ES-I3 (cell line): ENCODE measurements around the gene JAM2.

Experiments
- H3K36me3 ChIP-seq: 2 replicates; pipeline ENCODE4 v1.6.1; 2013; ENCODE audit warnings: mild to moderate bottlenecking, low read length, control low read depth, moderate library complexity; ENCODE audit not compliant: insufficient read depth
- H3K4me1 ChIP-seq: 2 replicates; pipeline ENCODE4 v1.6.1; 2013; ENCODE audit warnings: mild to moderate bottlenecking, control low read depth, low read length; ENCODE audit not compliant: insufficient read depth
- H3K9ac ChIP-seq: 2 replicates; pipeline ENCODE4 v1.6.1; 2013; ENCODE audit warnings: low read depth, mild to moderate bottlenecking, low read length, moderate library complexity
- H3K9me3 ChIP-seq: 2 replicates; pipeline ENCODE4 v1.6.1; 2013; ENCODE audit warnings: mild to moderate bottlenecking, low read length, moderate library complexity; ENCODE audit not compliant: control insufficient read depth, insufficient read depth

Gene JAM2

GRCh38 chr21:25717491-25718147 lies 78.6 kb downstream of the JAM2 start:
- Histone ChIP-seq H3K9me3 (no peaks in the 10 kb centered on the region), H3K4me1 (peaks cover 17% of the 10 kb centered on the region), H3K36me3 (no peaks in the 10 kb centered on the region), H3K9ac (no peak overlapping the region)

- H3K4me1 ChIP-seq = peaks cover 10% of the 10 kb centered on the region
- H3K36me3 ChIP-seq = peaks cover 7% of the 10 kb centered on the region
- no peaks in the 10 kb centered on the region for H3K9me3 ChIP-seq
- H3K9ac ChIP-seq = no peak overlapping the region
Observed at GRCh38 chr21:25721987-25722386, 82.9 kb downstream of the JAM2 start.

GRCh38 chr21:25722631-25723030 lies 83.6 kb downstream of the JAM2 start:
- Histone ChIP-seq H3K9ac (no peak overlapping the region), H3K9me3 (no peaks in the 10 kb centered on the region), H3K4me1 (peaks cover 5% of the 10 kb centered on the region; the same call in 1 of the 2 replicates), H3K36me3 (peaks cover 7% of the 10 kb centered on the region)

DNA sequence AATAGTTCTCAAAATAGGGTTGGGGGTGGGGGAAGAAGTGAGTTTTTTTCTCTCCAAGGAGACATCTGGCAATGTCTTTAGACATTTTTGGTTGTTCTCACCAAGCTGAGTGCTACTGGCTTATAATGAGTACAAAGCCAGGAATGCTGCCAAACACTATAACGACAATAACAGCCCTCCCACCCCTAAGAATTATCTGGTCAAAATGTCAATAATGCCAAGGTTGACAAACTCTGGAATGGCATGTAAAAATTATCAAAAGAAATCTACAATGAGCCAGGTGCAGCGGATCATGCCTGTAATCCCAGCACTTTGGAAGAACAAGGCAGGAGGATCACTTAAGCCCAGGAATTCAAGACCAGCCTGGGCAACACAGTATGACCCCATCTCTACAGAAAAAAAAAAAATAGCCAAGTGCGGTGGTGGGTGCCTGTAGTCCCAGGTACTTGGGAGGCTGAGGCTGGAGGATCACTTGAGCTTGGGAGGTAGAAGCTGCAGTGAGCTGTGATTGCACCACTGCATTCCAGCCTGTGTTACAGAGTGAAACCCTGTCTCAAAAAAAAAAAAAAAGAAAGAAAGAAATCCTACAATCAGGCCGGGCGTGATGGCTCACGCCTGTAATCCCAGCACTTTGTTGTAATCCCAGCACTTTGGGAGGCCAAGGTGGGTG lies 93.2 kb downstream of the JAM2 start:
- Histone ChIP-seq H3K9me3 (no peaks in the 10 kb centered on the region), H3K4me1 (0 out of 2 replicates have a peak, but pooled peaks cover 3% of the 10 kb centered on the region), H3K36me3 (peaks cover 13% of the 10 kb centered on the region), H3K9ac (no peak overlapping the region)

GRCh38 chr21:25733859-25734653 lies 95.0 kb downstream of the JAM2 start:
- no peaks in the 10 kb centered on the region for H3K9me3 ChIP-seq
- peak overlapping the region; percentile 85 for H3K9ac ChIP-seq
- H3K36me3 ChIP-seq = peaks cover 2% of the 10 kb centered on the region; the same call in 1 of the 2 replicates
- H3K4me1 ChIP-seq = 0 out of 2 replicates have a peak, but pooled peaks cover 3% of the 10 kb centered on the region

DNA sequence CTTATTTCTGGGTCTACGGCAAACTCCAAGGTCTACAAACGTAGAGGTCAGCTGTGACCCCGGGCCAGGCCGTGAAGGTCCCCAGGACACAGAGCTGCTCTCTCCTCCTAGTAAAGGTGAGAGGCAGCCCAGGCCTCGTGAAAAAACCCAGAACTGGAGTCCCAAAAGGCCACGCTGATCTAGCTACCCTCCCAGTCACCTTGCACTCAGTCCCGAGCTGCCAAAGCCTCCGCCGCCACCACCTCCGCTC lies 95.5 kb downstream of the JAM2 start:
- peak overlapping the region; percentile 85 for H3K9ac ChIP-seq
- H3K4me1 ChIP-seq = 0 out of 2 replicates have a peak, but pooled peaks cover 3% of the 10 kb centered on the region
- H3K9me3 ChIP-seq = no peaks in the 10 kb centered on the region
- peaks cover 2% of the 10 kb centered on the region; the same call in 1 of the 2 replicates for H3K36me3 ChIP-seq

GRCh38 chr21:25734904-25735645 lies 96.0 kb downstream of the JAM2 start, which contains the start of the genes ATP5PF and GABPA:
Gene ATP5PF, minus strand, starts transcription at chr21:25734904. Its CDS starts 5,110 bp downstream, at chr21:25729794.
Gene GABPA, plus strand, starts transcription at chr21:25734972. Its CDS starts 6,627 bp downstream, at chr21:25741599.
- peak within 1 kb of the TSS; percentile 96 for H3K9ac ChIP-seq
- no peaks in the 10 kb centered on the region for H3K9me3 ChIP-seq
- H3K36me3 ChIP-seq = 0 out of 2 replicates have a peak, but pooled peaks cover under 1% of the 10 kb centered on the region
- 0 out of 2 replicates have a peak, but pooled peaks cover 3% of the 10 kb centered on the region for H3K4me1 ChIP-seq

DNA sequence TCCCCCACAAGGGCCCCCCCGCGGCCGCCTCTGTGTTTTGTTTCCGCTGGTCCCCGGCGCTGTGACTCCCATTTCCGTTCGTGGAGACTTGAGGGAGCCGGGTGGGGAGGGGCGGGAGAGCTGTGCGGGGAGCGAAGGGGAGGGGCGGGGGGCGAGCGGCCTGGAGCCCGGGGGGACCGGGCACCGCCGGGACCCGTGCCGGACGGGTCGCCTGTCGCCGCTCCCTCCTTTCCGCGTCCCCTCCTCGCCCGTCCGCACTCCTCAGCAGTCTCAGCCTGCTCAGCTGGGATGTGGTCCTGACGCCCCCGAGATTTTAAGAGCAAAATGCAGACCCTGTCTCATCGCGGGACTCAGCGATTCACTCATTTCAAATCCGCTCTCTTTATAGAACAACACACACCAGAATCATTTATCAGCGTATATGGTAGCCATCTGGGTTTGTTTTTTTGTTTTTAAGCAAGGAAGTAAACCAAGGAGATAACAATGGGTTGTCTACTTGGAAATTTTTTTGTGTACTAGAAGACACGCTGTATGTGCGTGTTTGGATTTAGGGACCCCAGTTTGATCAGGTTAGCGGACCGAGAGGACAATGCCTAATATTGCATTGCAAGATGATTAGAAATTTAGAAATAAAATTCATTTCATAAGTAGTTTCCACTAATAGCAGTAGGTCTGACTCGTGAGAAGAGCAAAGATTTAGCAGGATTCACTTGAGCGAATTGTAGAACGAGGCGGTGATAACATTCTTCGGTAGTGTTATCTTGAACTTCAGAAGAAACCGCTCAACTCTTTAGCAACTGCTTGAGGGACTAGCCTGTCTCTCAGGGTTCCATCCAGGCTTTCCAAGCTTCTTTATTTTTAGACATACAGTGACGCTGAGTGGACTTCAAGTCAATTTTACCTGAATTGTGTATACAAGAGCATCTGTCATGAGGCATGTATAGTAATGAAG lies 96.9 kb downstream of the JAM2 start:
- peak overlapping the region; percentile 96 for H3K9ac ChIP-seq
- H3K4me1 ChIP-seq = 0 out of 2 replicates have a peak, but pooled peaks cover 3% of the 10 kb centered on the region
- no peaks in the 10 kb centered on the region for H3K36me3 ChIP-seq
- H3K9me3 ChIP-seq = no peaks in the 10 kb centered on the region

DNA sequence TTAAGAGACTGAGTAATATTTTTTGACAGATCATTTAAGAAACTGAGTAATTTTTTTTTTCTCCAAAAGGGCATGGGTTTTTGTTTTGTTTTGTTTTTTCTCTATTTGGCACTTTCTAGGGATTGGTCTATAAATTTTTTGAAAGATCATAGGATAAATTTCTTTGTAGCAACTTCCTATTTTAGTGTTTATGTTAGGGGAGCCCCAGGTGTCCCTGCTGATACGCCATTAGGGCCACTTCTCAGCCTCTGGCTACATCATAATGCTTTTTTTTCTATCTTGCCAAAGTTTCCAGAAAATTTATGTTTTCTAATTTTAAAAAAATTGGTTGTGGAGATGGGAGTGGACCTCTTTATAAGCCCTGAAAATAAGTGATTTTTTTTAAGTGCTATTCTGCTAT lies 98.4 kb downstream of the JAM2 start:
- Histone ChIP-seq H3K9me3 (no peaks in the 10 kb centered on the region), H3K9ac (no peak overlapping the region), H3K4me1 (0 out of 2 replicates have a peak, but pooled peaks cover 3% of the 10 kb centered on the region), H3K36me3 (no peaks in the 10 kb centered on the region)

DNA sequence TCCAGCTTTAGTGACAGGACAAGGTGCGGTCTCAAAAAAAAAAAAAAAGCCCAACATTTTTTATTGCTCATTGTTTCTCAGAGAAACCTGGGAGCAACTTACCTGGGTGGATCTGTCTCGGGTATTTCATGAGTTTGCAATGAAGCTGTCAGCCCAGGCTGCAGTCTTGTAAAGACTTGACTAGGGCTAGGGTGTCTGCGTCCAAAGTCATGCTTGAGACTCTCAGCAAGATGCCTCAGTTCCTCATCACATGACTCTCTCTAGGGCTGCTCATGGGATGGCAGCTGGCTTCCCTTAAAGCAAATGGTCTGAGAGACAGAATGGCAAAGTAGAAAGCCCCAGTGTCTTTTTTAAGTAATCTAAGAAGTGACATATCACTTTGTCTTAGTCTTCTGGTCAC lies 103.8 kb downstream of the JAM2 start:
- Histone ChIP-seq H3K36me3 (no peaks in the 10 kb centered on the region), H3K9me3 (no peaks in the 10 kb centered on the region), H3K9ac (no peak overlapping the region), H3K4me1 (no peaks in the 10 kb centered on the region)

DNA sequence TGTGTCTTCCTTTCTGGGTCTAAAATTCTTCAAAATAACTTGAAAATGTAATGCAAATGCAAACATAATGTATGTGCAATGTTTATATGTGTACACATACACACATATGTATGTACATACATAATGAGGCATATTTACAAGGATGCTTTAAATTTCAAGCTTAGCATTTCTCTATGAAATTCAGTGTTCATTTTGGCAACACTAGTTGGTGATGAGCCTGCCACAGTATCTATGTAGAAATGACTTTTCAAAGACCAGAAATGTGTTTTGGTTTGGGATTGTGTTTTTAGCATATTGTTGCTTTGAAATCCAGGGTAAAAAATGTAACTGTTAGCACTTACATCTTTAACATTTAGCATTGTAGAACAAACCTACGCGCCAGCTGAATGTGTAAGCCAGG lies 105.8 kb downstream of the JAM2 start:
- H3K9me3 ChIP-seq = no peaks in the 10 kb centered on the region
- no peaks in the 10 kb centered on the region for H3K4me1 ChIP-seq
- no peaks in the 10 kb centered on the region for H3K36me3 ChIP-seq
- no peak overlapping the region for H3K9ac ChIP-seq

DNA sequence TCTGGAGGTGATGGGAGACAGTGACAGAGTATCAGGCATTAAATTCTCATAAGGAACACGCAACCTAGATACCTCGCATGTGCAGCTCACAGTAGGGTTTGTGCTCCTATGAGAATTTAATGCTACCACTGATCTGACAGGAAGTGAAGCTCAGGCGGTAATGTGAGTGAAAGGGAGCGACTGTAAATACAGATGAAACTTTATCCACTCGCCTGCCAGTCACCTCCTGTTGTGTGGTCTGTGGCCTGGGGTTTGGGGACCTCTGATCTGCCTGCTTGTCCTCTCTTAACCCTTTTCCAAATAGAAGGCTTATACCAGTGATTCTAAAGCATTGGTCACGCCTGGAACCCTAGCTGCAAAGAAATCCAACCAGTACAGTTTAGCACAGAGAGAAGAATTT lies 111.0 kb downstream of the JAM2 start:
- Histone ChIP-seq H3K9ac (no peak overlapping the region), H3K9me3 (no peaks in the 10 kb centered on the region), H3K36me3 (peaks cover 4% of the 10 kb centered on the region; the same call in 1 of the 2 replicates), H3K4me1 (no peaks in the 10 kb centered on the region)

DNA sequence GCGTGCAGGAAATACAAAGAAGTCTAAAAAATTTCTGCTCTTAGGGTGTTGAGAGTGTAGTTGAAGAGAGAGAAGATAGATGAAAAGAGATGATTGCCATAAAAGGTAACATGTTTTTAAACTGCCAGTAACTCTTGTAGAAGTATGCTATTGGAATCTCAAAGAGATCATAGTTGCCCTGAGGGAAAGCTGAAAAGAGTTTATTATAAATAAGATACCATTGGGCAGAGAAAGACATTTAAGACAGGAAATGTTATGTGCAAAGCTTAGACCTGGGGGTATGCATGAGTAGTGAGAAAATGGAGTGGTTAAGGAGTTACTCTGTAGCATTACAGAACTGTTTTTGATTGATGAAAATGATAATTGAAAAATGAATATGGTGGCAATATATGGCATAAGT lies 113.4 kb downstream of the JAM2 start:
- Histone ChIP-seq H3K9ac (no peak overlapping the region), H3K36me3 (peaks cover 4% of the 10 kb centered on the region; the same call in 1 of the 2 replicates), H3K9me3 (no peaks in the 10 kb centered on the region), H3K4me1 (no peaks in the 10 kb centered on the region)
